ENCODE results near the gene FAT1.

FAT1 gene

DNA sequence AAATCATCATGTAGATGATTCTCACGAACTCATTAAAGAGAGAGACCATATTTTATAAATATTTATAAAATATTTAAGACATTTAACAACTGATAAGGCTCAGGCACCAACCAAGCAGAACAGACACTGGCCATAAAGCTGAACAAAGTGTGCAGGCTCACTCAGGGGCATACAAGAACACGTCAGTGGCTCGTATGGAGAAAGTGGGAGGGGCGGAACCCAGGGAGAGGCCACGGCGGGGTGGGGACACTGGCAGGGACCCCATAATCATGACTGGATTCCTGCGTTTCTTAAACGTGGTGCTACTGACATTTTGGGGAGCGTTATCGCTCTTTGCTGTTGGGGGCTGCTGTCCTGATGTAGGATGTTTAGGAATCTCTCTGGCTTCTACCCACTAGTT is 31.3 kb upstream of the FAT1 start:
- DNase-seq: no peak

DNA sequence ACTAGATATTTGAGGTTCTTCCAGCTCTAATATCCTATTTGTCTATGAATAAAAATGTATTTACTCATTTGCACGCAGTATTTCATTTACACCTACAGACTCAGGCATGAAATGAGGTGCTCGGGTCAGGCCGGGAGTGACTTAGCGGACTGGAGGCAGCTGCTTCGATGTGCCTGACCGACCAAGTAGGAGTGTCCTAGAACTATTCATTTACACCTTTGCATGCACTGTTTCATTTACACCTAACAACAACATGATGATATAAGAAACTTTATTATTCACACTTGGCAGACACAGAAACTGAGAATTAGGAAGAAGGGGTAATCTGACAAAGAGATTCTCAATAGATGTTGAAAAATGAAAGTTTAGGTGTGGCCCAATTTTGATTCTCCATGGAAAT is 28.7 kb upstream of the FAT1 start:
- DNase-seq: no peak

DNA sequence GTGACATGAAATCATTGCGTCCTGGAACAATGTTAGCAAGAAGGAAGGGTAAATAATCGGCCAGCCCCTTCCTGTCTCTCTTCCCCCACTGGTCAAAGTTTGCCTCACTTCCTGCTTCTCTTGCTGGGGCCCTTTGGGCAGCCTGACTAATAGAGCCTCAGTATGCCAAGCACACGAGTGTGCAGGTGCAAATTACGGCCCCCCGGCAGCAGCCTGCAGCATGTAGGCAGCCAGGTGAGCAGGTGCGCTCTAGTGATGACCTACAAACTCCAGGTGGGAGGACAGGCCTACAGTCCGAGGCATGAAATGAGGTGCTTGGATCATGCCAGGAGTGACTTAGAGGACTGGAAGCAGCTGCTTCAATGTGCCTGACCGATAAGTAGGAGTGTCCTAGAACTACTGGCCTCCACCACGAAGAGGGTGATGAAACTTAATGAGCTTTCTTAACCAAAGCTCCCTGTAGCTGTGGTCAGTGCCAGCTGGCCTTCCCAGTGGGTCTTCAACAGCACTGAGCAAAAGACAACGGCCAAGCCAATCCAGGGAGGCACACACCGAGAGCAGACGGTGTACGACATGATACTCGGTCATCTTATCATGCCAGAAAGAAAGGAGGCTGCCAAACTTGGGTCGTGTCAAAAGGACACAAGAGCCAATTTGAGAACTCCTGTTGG is 26.1 kb upstream of the FAT1 start:
- DNase-seq: no peak

DNA sequence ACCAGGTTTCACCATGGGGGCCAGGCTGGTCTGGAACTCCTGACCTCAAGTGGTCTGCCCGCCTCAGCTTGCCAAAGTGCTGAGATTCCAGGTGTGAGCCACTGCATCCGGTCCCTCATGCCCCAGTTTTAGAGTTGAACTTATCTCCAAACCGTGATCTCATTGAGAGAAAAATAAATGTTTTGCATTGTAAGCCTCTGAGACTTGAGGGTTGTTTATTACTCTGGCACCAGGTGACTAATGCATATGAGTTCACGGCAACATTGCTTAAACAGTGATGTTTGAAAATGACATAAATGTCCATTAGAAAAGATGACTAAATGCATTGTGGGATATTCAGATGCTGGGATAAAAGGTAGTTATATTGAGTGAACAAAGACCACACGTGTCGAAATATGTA is 22.9 kb upstream of the FAT1 start:
- DNase-seq: no peak

DNA sequence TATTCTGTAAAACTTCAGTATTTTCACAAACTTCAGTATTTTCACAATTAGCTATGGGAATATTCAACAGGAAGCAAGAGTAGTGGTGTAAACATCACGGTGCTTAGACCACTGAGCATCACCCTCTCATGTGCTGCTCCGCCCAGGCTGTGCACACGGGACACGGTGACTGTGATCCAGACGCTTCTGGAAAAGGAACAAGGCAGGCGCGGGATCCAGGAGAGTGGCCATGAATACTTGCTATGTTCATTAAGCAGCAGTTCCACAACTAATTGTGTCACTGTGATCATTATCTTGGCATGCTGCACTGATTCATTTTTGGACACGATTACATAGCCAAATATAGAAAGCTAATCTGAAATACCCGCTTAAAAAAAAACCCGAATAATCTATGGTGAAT is 19.6 kb upstream of the FAT1 start:
- no peak for DNase-seq

DNA sequence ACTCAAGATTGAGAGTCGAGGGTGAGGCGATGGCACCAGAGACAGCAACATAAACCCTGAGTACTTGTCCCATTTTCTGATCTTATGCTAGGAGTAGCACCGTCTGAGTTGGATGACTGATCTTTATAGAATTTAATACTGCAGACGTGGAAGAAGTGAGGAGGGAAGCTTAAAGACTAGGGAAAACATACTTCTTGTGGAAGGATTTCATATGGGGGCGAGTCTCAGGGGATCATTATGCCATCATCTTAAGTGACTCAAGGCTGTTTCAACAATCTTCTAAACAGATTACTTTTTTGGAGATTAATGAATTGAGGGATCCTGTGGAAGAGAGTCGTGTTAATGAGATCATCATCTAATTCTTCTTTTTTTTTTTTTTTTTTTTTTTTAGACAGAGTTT is 17.2 kb upstream of the FAT1 start:
- no peak for DNase-seq

DNA sequence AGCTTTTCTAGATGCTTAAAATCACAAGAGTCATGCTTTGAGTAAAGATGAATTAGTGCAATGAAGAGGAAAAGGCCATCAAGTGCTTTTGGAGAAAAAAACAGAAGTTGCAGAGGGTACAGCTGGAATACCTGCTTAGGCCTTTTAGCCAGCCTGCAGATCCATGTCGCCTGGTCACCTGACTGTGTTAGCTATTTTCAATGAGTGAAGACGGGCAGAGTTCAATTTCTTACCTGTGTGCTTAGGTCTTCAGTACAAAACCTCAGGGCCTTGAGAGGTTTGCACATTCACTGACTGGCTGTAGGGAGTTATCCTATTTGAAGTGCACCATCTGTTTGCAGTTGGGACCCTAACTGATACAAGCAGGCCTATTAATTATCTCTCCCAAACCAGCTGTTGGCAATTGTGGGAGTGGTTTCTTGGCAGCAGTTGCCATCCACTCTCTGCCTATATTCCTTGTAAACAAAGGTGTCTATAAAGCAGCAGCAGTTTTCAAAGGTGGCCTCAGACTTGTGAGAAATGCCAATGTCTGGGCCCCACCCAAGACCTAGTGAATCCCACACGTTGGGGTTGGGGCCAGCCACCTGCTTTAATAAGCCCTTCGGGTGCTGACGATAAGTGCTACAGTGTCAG is 16.3 kb upstream of the FAT1 start:
- DNase-seq: no peak

DNA sequence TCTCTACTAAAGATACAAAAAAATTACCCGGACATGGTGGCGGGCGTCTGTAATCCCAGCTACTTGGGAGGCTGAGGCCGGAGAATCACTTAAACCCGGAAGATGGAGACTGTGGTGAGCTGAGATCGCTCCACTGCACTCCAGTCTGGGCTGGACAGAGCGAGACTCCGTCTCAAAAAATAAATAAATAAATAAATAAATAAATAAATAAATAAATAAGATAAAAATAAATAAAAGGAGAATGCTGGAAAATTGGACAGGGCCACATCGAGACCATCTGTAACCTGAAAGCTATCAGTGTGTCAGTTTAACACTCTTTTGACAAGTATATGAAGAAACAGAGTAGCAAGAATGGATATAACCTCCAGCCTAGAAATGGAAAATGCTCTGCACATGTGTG is 15.7 kb upstream of the FAT1 start:
- DNase-seq: no peak

DNA sequence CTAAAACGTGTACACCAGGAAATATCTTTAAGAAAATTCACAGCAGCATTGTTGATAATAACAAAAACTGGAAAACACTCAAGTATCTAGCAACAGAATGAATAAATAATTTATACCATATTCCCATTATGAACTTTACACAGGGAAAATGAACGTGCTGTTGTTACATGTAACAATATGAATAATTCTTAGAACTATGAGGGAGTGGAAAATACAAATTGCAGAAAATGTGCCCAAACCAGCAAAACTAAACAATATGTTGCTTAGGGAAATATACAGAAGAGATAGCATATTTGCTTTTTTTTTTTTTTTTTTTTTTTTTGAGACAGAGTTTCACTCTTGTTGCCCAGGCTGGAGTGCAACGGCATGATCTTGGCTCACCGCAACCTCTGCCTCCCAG is 14.8 kb upstream of the FAT1 start:
- DNase-seq: no peak

DNA sequence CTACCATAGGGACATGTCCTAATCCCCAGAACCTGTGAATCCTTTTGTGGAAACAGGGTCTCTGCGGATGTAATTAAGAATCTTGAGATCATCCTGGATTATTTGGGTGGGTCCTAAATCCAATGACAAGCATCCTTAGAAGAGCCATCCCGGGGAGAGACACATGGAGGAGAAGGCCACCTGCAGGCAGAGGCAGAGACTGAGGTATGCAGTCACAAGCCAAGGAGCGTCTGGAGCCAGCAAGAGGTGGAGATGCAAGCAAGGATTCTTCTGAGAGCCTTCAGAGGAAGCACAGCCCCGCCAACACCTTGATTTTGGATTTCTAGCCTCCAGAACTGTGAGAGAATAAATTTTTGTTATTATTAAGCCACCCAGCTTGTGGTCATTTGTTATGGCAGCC is 13.8 kb upstream of the FAT1 start:
- no peak for DNase-seq

DNA sequence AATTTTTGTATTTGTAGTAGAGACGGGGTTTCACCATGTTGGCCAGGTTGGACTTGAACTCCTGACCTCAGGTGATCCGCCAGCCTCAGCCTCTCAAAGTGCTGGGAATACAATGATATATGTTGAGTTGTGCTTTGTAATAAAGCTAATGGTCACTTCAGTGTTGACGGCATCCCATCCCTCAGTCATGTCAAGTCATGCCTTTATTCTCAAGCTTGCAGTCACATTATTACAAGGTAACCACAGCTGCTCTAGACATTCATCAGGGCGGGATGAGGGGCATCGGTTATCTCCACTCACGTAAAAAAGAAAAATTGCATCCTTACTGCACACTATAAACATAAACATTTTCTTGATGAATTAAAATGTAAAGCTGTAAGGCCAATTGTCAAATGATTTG is 12.8 kb upstream of the FAT1 start:
- DNase-seq: no peak

DNA sequence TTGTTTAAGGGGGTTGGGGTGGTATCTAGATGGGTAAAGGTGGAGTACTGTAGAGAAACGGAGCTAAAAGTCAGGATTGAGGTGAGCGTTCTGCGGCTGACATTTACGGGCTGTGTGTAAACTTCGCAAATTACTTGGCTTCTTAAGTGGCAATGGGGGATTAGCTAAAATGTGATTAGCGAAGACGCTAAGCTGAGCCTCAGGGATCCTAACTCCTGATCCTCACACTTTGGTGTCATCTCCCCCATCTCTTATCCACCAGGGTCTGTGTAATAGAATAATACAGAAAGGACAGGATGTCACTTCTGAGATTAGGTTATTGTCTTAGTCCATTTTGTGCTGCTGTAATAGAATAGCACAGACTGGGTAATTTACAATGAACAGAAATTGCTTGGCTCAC is 10.6 kb upstream of the FAT1 start:
- no peak for DNase-seq

DNA sequence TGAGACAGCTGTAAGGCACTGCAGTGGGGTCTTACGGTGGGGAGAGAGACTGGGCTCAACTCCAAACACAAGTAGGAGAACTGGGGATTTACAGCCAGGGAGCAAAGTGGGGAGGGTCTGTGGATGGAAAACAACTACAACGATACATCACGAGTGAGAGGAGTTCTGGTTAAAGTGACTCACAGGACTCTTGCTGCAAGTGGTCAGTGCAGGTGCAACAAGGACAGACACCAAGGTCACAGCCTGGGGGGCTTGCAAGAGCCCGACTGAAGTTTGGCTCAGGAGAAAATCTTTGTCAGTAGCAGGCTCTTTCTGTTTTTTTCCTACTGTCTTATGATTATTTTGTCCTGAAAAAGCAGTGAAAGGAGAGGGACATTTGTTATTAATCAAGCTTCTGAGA is 10.1 kb upstream of the FAT1 start:
- DNase-seq: no peak

DNA sequence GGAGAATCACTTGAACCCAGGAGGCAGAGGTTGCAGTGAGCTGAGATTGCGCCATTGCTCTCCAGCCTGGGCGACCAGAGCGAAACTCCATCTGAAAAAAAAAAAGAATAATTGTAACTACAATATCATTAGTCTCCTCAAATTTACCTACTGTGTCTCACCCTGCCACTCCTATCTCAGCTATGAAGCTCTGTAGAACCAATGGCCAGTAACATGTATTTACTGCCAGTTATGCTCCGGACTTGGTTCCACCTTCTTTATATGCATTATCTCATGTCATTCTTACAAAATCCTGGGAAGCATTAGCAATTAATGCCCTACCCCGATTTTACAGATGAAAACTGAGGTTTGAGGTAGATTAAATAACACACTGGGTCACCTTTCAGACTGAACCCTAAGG is 7.0 kb upstream of the FAT1 start:
- DNase-seq: no peak

DNA sequence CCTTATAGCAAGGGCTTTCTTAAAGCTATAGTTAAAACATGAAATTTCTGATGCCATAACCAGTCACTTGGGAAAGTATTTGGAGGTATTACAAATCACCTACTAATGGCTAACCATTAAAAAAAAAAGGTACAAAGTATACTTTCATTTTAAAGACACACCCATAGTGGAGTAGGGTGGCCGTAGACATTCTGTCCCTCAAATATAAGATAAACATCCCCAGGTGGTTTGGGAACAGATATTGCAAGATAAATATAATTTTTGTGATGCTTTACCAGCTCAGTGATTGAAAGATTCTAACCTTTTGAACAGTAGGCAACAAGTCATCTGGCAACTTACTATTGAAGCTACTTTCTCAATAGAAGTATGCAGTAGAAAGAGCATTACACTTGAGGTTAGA is 6.2 kb upstream of the FAT1 start:
- DNase-seq: no peak

DNA sequence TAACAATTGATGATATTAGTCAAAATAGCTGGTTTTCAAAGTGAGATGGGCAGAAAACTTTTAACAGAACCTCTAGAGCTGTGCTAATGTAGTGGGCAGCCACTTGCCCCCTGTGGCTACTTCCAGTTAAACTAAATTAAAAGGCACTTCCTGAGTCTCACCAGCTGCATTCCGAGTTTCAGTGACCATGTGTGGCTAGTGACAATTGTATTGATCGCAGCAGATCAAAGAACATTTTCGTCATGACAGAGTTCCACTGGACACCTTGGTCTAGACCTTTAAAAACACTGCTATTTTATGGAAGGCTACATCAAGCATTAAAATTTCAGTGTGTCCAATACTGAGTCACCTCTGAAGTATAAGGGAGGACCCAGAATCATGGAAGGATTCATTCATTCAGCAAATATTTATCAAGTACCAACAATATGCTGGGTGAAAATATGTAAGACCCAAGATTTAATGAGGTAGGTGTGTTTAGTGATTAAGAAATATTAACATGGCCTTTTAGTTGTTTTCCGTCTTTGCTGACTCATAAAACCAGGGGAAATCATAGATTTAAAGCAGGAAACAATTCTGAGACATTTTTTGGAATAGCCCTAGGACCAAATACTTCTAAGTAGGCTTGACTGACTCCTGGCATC is 5.1 kb upstream of the FAT1 start:
- DNase-seq: no peak

DNA sequence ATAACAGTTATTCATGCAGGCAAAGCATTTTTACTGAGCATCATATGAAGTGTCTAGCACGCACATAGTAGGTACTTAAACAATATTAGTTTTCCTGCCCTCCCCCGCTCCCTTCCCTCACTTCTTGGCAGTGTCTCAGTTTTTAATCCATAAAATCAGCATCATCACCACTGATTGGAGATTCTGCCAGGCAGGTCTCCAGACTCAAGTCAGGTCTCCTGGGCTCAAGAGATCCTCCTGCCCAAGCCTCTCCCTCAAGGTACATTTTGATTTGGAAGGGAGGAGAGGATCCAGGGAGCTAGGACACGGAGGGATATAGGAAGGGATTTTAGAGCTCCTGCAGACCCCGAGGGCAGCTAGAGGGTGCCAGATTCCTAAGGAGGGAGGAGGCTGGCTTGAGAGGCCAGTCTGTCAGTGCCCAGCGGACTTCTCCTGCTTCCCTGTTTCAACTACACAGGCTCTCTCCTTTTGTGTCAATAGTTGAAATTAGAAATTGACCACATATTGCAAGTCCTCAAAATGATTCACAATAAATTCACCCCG is 4.4 kb upstream of the FAT1 start:
- no peak for DNase-seq

DNA sequence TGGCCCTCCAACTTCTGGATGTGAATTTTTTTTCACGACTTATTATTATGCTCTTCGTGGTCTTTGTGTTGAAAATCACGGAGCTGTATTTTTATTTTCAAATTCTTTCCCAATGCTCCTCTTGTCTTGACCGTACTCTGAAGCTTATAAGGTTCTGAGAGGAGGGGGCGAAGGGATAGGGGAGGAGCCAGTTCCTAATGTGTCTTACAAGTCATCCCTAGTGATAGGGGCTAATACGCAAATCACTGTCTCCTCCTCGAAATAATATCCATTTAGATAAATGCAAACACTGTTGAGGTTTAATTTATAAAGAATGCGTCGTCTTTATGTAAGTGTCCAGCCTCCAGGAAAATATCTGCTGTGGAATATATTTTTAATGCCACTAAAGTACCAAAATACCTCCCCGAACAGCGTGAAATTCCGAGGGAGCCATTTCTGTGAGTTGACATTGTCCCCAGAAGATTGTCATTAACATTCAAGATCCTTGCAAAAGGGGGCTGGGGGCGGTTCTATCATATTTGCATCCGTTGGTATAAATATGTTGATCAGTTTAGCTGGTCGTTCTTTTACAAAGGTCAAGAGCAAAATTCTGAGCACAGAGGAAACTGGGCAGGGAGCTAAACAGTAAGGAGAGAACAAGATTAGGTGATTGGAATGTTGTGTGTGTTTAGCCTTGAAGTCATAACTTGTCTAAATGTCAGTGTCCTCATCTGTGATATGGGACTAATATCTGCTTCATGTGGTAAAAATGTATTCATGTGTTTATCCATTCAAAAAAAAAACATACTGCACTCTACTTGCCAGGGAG is 3.7 kb upstream of the FAT1 start:
- no peak for DNase-seq

DNA sequence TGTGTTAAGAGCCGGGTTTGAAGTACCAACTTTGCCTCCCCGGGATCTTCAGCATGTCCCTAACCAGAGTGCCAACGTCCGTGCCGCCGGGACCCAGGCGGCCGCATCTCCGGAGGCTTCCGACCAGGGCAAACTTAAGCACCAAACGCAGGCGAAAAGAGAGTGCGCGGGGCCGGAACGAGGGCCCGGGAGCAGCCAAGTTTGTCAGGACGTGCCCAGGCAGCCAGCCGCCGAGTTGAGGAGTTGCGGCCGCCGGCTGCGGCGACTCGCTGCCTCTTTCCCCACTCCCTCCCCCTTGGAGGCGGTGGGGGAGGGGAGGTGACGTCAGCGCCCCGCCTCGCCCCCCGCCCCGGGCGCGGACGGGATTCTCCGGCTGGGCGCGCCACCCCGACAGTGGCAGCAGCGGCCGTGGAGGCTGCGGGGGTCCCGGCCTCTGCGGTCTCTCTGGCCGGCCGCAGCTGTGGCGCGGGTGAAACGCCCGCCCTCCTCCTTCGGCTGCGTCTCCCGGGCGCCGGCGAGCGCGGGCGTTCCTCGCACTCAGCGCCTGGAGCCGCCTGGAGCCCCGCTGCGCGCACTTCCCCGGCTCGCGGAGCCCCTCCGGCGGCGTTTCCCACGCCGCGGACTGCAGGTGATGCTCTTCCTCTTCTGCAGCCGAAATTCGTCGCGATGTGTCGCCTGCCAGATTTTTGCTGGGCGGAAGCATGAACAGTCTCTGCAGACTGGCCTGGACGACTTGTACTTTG is 2.9 kb upstream of the FAT1 start:
- no peak for DNase-seq

DNA sequence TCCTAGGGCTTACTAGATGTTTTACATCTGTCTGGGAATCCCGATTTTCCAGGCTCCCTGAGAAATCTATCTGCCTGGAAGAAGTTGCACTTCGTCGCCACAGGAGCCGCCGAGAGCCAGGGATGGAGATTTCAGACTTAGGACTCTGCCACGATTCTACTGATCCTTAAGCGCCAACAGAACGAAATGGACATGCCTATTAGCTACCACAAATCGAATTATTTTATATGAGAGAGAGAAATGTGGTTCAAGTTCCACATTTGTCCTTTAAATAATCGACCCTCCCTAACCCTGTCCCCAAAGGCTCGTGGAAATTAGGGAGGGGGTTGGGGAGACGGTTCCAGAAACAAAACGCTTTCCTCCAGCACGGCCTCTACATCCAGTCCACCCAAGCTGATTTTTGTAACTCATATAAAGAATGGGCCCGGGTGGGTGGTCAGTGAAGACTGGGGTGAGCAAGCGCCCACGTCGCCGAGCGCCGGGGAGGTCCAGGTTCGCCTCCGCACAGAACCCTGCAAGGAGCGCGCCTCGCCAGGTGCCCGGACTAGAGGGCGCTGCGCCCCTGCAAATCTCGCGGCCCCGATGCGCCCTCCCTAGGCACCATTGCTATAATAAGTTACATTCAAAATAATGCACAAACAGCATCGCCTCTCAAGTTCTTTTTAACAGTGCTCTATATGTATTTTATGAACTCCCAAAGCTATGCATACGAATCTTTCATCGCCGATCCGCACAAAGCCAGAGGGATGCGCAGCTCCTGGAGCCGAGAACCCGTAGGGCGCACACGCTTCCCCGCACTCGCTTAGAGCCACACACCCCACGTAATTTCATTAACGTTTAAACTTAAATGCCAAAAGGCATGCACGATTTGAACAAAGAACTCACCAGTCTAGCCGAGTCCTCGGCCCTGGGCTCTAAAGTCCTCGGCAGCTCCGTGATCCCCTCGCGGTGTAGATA is 2.1 kb upstream of the FAT1 start:
- no peak for DNase-seq

DNA sequence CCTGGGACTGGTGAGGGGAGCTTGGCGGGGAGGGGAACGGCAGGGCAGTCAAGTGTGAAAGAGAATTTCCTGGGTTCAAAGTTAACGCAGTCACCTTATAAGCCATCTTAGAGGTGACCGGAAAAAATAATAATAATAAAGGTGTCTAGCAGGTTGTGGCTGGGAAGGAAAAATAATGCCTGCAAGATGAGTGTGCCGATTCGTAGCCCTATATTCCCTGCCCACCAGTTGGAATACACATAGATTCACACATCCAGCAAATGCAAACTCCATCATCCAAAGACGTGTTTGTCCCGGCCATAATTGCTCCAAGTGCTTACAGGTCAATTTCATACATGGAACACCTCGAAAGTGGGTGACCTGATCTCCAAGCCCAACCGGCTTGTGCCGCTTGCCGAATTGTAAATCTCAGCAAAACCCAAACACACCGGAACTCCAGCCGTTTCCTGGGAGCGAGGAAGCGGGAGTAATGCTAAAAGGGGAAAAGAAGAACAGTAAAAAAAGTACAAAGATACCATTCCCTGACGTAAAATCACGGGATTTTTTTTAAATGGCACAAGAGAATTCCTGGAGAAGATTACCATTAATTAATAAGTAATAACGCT is 1.3 kb upstream of the FAT1 start:
- DNase-seq: no peak
